ENCODE data around the gene IFT57. TPM values are rescaled to one million over a fixed set of nuclear protein-coding genes. Genes with fewer than 3 reads are reported as not detected.

The IFT57 gene
- total and polyA plus RNA-seq, 2 experiments from 2014 or later, result 28.6 to 49.0 TPM

- no peaks in the 10 kb centered on the region for H3F3A ChIP-seq (replicated peaks; ENCODE audit: low read depth)
- Mint-ChIP-seq H3K4me1 (peaks cover 4% of the 10 kb centered on the region; the same call in 1 of the 3 replicates), H3K36me3 (ENCODE audit: low read depth) (no peaks in the 10 kb centered on the region), H3K4me3 (no peak overlapping the region), H3K27ac (no peak overlapping the region), H3K27me3 (ENCODE audit: insufficient read depth, low read depth, poor library complexity) (peaks cover 2% of the 10 kb centered on the region), H3K9me3 (no peaks in the 10 kb centered on the region)
- ATAC-seq (no peak), DNase-seq (ENCODE audit: low spot score) (no peak)
- no peak overlapping the region for H3K27ac ChIP-seq (ENCODE audit: low read depth)
- H3K79me2 ChIP-seq (replicated peaks; ENCODE audit: insufficient read depth), result no peaks in the 10 kb centered on the region
- H3K27me3 ChIP-seq (ENCODE audit: insufficient read depth), result no peaks in the 10 kb centered on the region
- H3K36me3 ChIP-seq (ENCODE audit: insufficient read depth), result no peaks in the 10 kb centered on the region
- TF ChIP-seq, protein P1, sequence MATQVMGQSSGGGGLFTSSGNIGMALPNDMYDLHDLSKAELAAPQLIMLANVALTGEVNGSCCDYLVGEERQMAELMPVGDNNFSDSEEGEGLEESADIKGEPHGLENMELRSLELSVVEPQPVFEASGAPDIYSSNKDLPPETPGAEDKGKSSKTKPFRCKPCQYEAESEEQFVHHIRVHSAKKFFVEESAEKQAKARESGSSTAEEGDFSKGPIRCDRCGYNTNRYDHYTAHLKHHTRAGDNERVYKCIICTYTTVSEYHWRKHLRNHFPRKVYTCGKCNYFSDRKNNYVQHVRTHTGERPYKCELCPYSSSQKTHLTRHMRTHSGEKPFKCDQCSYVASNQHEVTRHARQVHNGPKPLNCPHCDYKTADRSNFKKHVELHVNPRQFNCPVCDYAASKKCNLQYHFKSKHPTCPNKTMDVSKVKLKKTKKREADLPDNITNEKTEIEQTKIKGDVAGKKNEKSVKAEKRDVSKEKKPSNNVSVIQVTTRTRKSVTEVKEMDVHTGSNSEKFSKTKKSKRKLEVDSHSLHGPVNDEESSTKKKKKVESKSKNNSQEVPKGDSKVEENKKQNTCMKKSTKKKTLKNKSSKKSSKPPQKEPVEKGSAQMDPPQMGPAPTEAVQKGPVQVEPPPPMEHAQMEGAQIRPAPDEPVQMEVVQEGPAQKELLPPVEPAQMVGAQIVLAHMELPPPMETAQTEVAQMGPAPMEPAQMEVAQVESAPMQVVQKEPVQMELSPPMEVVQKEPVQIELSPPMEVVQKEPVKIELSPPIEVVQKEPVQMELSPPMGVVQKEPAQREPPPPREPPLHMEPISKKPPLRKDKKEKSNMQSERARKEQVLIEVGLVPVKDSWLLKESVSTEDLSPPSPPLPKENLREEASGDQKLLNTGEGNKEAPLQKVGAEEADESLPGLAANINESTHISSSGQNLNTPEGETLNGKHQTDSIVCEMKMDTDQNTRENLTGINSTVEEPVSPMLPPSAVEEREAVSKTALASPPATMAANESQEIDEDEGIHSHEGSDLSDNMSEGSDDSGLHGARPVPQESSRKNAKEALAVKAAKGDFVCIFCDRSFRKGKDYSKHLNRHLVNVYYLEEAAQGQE (IDR thresholded peaks at IDR 0.05; ENCODE audit: unreplicated experiment), result no peak
- TF ChIP-seq JUNB (IDR thresholded peaks at IDR 0.05; ENCODE audit: unreplicated experiment), result no peak
- TF ChIP-seq STAT1 (IDR thresholded peaks at IDR 0.05; ENCODE audit: unreplicated experiment), result no peak
- TF ChIP-seq, protein P2, sequence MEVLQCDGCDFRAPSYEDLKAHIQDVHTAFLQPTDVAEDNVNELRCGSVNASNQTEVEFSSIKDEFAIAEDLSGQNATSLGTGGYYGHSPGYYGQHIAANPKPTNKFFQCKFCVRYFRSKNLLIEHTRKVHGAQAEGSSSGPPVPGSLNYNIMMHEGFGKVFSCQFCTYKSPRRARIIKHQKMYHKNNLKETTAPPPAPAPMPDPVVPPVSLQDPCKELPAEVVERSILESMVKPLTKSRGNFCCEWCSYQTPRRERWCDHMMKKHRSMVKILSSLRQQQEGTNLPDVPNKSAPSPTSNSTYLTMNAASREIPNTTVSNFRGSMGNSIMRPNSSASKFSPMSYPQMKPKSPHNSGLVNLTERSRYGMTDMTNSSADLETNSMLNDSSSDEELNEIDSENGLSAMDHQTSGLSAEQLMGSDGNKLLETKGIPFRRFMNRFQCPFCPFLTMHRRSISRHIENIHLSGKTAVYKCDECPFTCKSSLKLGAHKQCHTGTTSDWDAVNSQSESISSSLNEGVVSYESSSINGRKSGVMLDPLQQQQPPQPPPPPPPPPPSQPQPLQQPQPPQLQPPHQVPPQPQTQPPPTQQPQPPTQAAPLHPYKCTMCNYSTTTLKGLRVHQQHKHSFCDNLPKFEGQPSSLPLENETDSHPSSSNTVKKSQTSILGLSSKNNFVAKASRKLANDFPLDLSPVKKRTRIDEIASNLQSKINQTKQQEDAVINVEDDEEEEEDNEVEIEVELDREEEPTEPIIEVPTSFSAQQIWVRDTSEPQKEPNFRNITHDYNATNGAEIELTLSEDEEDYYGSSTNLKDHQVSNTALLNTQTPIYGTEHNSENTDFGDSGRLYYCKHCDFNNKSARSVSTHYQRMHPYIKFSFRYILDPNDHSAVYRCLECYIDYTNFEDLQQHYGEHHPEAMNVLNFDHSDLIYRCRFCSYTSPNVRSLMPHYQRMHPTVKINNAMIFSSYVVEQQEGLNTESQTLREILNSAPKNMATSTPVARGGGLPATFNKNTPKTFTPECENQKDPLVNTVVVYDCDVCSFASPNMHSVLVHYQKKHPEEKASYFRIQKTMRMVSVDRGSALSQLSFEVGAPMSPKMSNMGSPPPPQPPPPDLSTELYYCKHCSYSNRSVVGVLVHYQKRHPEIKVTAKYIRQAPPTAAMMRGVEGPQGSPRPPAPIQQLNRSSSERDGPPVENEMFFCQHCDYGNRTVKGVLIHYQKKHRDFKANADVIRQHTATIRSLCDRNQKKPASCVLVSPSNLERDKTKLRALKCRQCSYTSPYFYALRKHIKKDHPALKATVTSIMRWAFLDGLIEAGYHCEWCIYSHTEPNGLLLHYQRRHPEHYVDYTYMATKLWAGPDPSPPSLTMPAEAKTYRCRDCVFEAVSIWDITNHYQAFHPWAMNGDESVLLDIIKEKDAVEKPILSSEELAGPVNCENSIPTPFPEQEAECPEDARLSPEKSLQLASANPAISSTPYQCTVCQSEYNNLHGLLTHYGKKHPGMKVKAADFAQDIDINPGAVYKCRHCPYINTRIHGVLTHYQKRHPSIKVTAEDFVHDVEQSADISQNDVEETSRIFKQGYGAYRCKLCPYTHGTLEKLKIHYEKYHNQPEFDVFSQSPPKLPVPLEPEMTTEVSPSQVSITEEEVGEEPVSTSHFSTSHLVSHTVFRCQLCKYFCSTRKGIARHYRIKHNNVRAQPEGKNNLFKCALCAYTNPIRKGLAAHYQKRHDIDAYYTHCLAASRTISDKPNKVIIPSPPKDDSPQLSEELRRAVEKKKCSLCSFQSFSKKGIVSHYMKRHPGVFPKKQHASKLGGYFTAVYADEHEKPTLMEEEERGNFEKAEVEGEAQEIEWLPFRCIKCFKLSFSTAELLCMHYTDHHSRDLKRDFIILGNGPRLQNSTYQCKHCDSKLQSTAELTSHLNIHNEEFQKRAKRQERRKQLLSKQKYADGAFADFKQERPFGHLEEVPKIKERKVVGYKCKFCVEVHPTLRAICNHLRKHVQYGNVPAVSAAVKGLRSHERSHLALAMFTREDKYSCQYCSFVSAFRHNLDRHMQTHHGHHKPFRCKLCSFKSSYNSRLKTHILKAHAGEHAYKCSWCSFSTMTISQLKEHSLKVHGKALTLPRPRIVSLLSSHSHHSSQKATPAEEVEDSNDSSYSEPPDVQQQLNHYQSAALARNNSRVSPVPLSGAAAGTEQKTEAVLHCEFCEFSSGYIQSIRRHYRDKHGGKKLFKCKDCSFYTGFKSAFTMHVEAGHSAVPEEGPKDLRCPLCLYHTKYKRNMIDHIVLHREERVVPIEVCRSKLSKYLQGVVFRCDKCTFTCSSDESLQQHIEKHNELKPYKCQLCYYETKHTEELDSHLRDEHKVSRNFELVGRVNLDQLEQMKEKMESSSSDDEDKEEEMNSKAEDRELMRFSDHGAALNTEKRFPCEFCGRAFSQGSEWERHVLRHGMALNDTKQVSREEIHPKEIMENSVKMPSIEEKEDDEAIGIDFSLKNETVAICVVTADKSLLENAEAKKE (CRISPR knock-in tag; IDR thresholded peaks at IDR 0.05), result no peak
- TF ChIP-seq CREB1 (CRISPR knock-in tag; IDR thresholded peaks at IDR 0.05; ENCODE audit: low read depth), result no peak
- no peak for TF ChIP-seq EZH2phosphoT487 (IDR thresholded peaks at IDR 0.05; ENCODE audit: unreplicated experiment)
- TF ChIP-seq NANOG (IDR thresholded peaks at IDR 0.05; ENCODE audit: borderline replicate concordance), result no peak
- TF ChIP-seq ZNF114 (CRISPR knock-in tag; IDR thresholded peaks at IDR 0.05), result no peak
- no peak for TF ChIP-seq ZNF331 (CRISPR knock-in tag; IDR thresholded peaks at IDR 0.05; ENCODE audit: low read depth)
- no peak for TF ChIP-seq CTCF (conservative IDR thresholded peaks at IDR 0.05; ENCODE audit: low read depth in 2 of 2)
- no peak for TF ChIP-seq EZH2 (IDR thresholded peaks at IDR 0.05; ENCODE audit: low read depth, unreplicated experiment)
- no peak for TF ChIP-seq POLR2AphosphoS5 (IDR thresholded peaks at IDR 0.05; ENCODE audit: low read depth)
- no peak overlapping the region for H2AFZ ChIP-seq
- no peaks in the 10 kb centered on the region for H3K9me2 ChIP-seq (ENCODE audit: insufficient read depth)
- H3K4me3 ChIP-seq, result no peak overlapping the region
- H3K4me1 ChIP-seq (ENCODE audit: insufficient read depth), result no peaks in the 10 kb centered on the region
- no peak overlapping the region for H3K4me2 ChIP-seq
- no peaks in the 10 kb centered on the region for H4K20me1 ChIP-seq (replicated peaks; ENCODE audit: insufficient read depth)
Observed at GRCh38 chr3:108158251-108158650, 64.0 kb downstream of the IFT57 start.

Measured in GM23338 (cell line).